GM12872 (cell line): ENCODE measurements around the gene ZNF45.

ENCODE experiments used
- CTCF ChIP-seq: IDR thresholded peaks from 3 replicates; pipeline ENCODE4 v1.5.1; 2011; ENCODE audit warnings: low read depth, mild to moderate bottlenecking, low read length, moderate library complexity; ENCODE audit not compliant: insufficient read depth

ZNF45 gene

DNA sequence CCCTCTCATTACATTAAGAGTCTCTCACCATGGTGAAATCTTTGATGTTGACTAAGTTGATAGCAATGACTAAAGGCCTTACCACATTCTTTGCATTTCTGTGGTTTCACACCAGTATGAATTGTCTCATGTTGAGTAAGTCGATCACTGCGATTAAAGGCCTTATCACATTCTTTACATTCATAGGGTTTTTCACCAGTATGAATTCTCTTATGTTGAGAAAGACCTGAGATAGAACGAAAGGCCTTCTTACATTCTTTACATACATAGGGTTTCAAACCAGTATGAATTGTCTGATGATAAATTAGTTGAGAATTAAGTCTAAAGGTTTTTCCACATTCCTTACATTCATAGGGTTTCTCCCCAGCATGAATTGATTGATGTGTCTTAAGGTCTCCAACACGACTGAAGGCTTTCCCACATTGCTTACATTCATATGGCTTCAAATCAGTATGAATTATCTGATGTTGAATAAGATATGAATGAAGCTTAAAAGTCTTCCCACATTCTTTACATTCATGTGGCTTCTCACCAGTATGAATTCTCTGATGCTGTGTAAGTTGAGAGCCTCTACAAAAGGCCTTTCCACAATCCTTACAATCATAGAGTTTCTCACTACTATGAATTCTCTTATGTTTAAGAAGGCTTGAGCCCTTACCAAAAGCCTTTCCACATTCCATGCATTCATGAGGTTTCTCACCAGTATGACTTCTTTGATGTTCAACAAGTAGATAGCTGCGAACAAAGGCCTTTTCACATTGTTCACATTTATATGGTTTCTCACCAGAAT is 62.3 kb downstream of the ZNF45 start:
- no peak for TF ChIP-seq CTCF
